SK-N-SH (cell line): ENCODE data around the gene ZNF684. TPM values are rescaled to one million over a fixed set of nuclear protein-coding genes. Genes with fewer than 3 reads are reported as not detected.
A peak's percentile ranks its signal among the peaks of the same experiment; 100 is the strongest.

Experiments
- CTCF ChIA-PET: fragments of 300-600, 350-600 bp; formaldehyde crosslinking; extraction: SDS; loops from one replicate; lab custom pipeline; 2021; lab: Yijun Ruan, JAX
- POLR2A ChIA-PET: fragments of 350-600 bp; sonication (Branson Sonifier 250); formaldehyde crosslinking; extraction: SDS; loops from one replicate; lab custom pipeline; 2020; ENCODE audit warnings: antibody characterized with exemption, inconsistent platforms; lab: Yijun Ruan, JAX
- DNase-seq: peaks from one replicate; pipeline ENCODE4 v3.0.0; 2012
- H2AFZ ChIP-seq: fragments of 200-600 bp; sonication (generic); 2 replicates; pipeline ENCODE4 v1.8.1; 2016; ENCODE audit warnings: antibody characterized with exemption, mild to moderate bottlenecking, low read depth
- H3F3A ChIP-seq: fragments of 200-600 bp; sonication (generic); replicated peaks from 2 replicates; pipeline ENCODE3; 2016; ENCODE audit warnings: antibody characterized with exemption, mild to moderate bottlenecking; ENCODE audit not compliant: insufficient read depth
- H3K27ac ChIP-seq, 2 experiments: fragments of 200-500 bp in 1 of 2; fragments of 200-600 bp in 1 of 2; sonication (Bioruptor generic) in 1 of 2; sonication (generic), shearing (Covaris generic) in 1 of 2; 2 replicates each; pipeline versions ENCODE4 v1.5.1 to v1.6.1; 2014 to 2016; ENCODE audit warnings: low read depth in 2 of 2, inconsistent platforms in 1 of 2, low read length in 1 of 2, mild to moderate bottlenecking in 1 of 2, mixed read lengths in 1 of 2
- H3K27me3 ChIP-seq: fragments of 200-600 bp; sonication (generic), shearing (Covaris generic); 2 replicates; pipeline ENCODE4 v1.6.1; 2016; ENCODE audit warnings: mixed run types; ENCODE audit not compliant: insufficient read depth
- H3K36me3 ChIP-seq, 2 experiments: fragments of 200-500 bp in 1 of 2; fragments of 200-600 bp in 1 of 2; sonication (Bioruptor generic) in 1 of 2; sonication (generic) in 1 of 2; replicated peaks in 1 of 2; 2 replicates each; pipeline versions ENCODE3 to v1.5.1; 2014 to 2016; ENCODE audit warnings: low read length in 1 of 2, mild to moderate bottlenecking in 1 of 2; ENCODE audit not compliant: insufficient read depth in 2 of 2, control insufficient read depth in 1 of 2
- H3K4me1 ChIP-seq, 2 experiments: fragments of 200-500 bp in 1 of 2; fragments of 200-600 bp in 1 of 2; sonication (Bioruptor generic) in 1 of 2; sonication (generic), shearing (Covaris generic) in 1 of 2; 2 replicates each; pipeline versions ENCODE4 v1.5.1 to v1.6.1; 2014 to 2016; ENCODE audit warnings: low read depth in 1 of 2, low read length in 1 of 2, mixed run types in 1 of 2; ENCODE audit not compliant: insufficient read depth in 2 of 2, control insufficient read depth in 1 of 2
- H3K4me2 ChIP-seq: fragments of 200-600 bp; sonication (generic), shearing (Covaris generic); 2 replicates; pipeline ENCODE4 v1.6.1; 2017; ENCODE audit warnings: mixed run types
- H3K4me3 ChIP-seq, 2 experiments: fragments of 200-500 bp in 1 of 2; fragments of 200-600 bp in 1 of 2; sonication (Bioruptor generic) in 1 of 2; sonication (generic), shearing (Covaris generic) in 1 of 2; 2 replicates each; pipeline versions ENCODE4 v1.5.1 to v1.8.1; 2014 to 2016; ENCODE audit warnings: low read depth in 2 of 2, inconsistent platforms in 1 of 2, low read length in 1 of 2, mild to moderate bottlenecking in 1 of 2, mixed read lengths in 1 of 2, moderate library complexity in 1 of 2
- H3K79me2 ChIP-seq: fragments of 200-600 bp; sonication (generic); 2 replicates; pipeline ENCODE4 v1.8.1; 2017; ENCODE audit warnings: mild to moderate bottlenecking; ENCODE audit not compliant: insufficient read depth
- H3K9ac ChIP-seq: fragments of 200-600 bp; sonication (generic); 2 replicates; pipeline ENCODE4 v1.6.1; 2017; ENCODE audit warnings: mixed run types
- H3K9me2 ChIP-seq: fragments of 200-600 bp; sonication (generic); 2 replicates; pipeline ENCODE4 v1.6.1; 2017; ENCODE audit warnings: mixed run types
- H3K9me3 ChIP-seq: fragments of 200-600 bp; sonication (generic); 2 replicates; pipeline ENCODE4 v1.6.1; 2017; ENCODE audit warnings: mixed run types, mild to moderate bottlenecking, moderate library complexity
- H4K20me1 ChIP-seq: fragments of 200-600 bp; sonication (generic); 2 replicates; pipeline ENCODE4 v1.6.1; 2017; ENCODE audit warnings: mild to moderate bottlenecking, mixed run types; ENCODE audit not compliant: insufficient read depth
- CHD2 ChIP-seq: fragments of 150-350 bp; IDR thresholded peaks from 2 replicates; pipeline ENCODE4 v1.6.1; 2018; ENCODE audit warnings: low read length; ENCODE audit not compliant: partially characterized antibody
- EZH2phosphoT487 ChIP-seq: fragments of 200-600 bp; sonication (generic); IDR thresholded peaks from 2 replicates; pipeline ENCODE4 v1.6.1; 2017; ENCODE audit warnings: low read depth, mixed run types, mild to moderate bottlenecking, antibody characterized with exemption, moderate library complexity, borderline replicate concordance
- FOSL2 ChIP-seq: IDR thresholded peaks from 2 replicates; pipeline ENCODE4 v1.4.0; 2012; ENCODE audit warnings: low read depth, mild to moderate bottlenecking, moderate library complexity, borderline replicate concordance
- FOXJ3 ChIP-seq: sonication (generic); formaldehyde crosslinking; IDR thresholded peaks from 2 replicates; pipeline ENCODE4 v1.5.1; 2020; ENCODE audit warnings: mild to moderate bottlenecking, missing genetic modification reagents
- GATA2 ChIP-seq: sonication (generic); formaldehyde crosslinking; IDR thresholded peaks from 2 replicates; pipeline ENCODE4 v1.5.0; 2020; ENCODE audit warnings: mild to moderate bottlenecking, missing genetic modification reagents
- IRF3 ChIP-seq: fragments of 150-350 bp; IDR thresholded peaks from 2 replicates; pipeline ENCODE4 v1.6.1; 2016; ENCODE audit warnings: mild to moderate bottlenecking, low read depth, low read length
- JUND ChIP-seq: IDR thresholded peaks from 2 replicates; pipeline ENCODE4 v1.4.0; 2012
- MAX ChIP-seq: IDR thresholded peaks from 2 replicates; pipeline ENCODE4 v1.4.0; 2012; ENCODE audit warnings: low read depth
- MEF2A ChIP-seq: IDR thresholded peaks from 2 replicates; pipeline ENCODE4 v1.4.0; 2012; ENCODE audit warnings: low read depth, borderline replicate concordance
- MXI1 ChIP-seq: IDR thresholded peaks from 2 replicates; pipeline ENCODE4 v1.6.1; 2012; ENCODE audit warnings: mild to moderate bottlenecking, low read depth, low read length, improper control_type of control experiment
- NFIC ChIP-seq: IDR thresholded peaks from 2 replicates; pipeline ENCODE4 v1.4.0; 2012; ENCODE audit warnings: borderline replicate concordance
- NRF1 ChIP-seq: IDR thresholded peaks from 2 replicates; pipeline ENCODE4 v1.6.1; 2012; ENCODE audit warnings: low read depth, mild to moderate bottlenecking, low read length
- PBX3 ChIP-seq: IDR thresholded peaks from 2 replicates; pipeline ENCODE4; 2012
- POLR2AphosphoS5 ChIP-seq: IDR thresholded peaks from 2 replicates; pipeline ENCODE4 v1.6.1; 2012; ENCODE audit warnings: low read depth, low read length
- RCOR1 ChIP-seq: fragments of 150-350 bp; IDR thresholded peaks from 2 replicates; pipeline ENCODE4 v1.6.1; 2017; ENCODE audit warnings: antibody characterized with exemption, low read length
- RXRA ChIP-seq: IDR thresholded peaks from 2 replicates; pipeline ENCODE4 v1.4.0; 2012; ENCODE audit warnings: low read depth, mild to moderate bottlenecking, borderline replicate concordance
- SIN3A ChIP-seq: IDR thresholded peaks from 2 replicates; pipeline ENCODE4 v1.6.1; 2012; ENCODE audit warnings: low read depth, mild to moderate bottlenecking, low read length, moderate library complexity, borderline replicate concordance
- SMC3 ChIP-seq: IDR thresholded peaks from 2 replicates; pipeline ENCODE4 v1.6.1; 2012; ENCODE audit warnings: low read depth, low read length, improper control_type of control experiment
- TCF12 ChIP-seq: IDR thresholded peaks from 2 replicates; pipeline ENCODE4 v1.4.0; 2012
- USF1 ChIP-seq: IDR thresholded peaks from 2 replicates; pipeline ENCODE4 v1.4.0; 2012; ENCODE audit warnings: low read depth, borderline replicate concordance
- ZBTB33 ChIP-seq: IDR thresholded peaks from 2 replicates; pipeline ENCODE4 v1.4.0; 2012; ENCODE audit warnings: low read depth, borderline replicate concordance
- WGBS: methylation state at CpG from one replicate; pipeline ENCODE4 v1.1.6; 2017; ENCODE audit warnings: low lambda C conversion rate; 5-methylcytosine and 5-hydroxymethylcytosine counted together
- polyA plus RNA-seq, 3 experiments: library from polyadenylated mRNA; depleted of rRNA; stranded (reverse); fragments of >200 nt; gene quantifications; 2 replicates each; pipeline ENCODE4 v1.2.3, GENCODE V29; 2012

The ZNF684 gene
- polyA plus RNA-seq, 1 of the 3 experiments (the other 2 are of a cell fraction) = 1.8 TPM

- Histone ChIP-seq H3K36me3 (no peaks in the 10 kb centered on the region), H2AFZ (no peak overlapping the region), H3K9me2 (no peaks in the 10 kb centered on the region), H3K4me3 (no peak overlapping the region), H3K4me1 (no peaks in the 10 kb centered on the region), H3F3A (peaks cover 4% of the 10 kb centered on the region), H3K79me2 (no peaks in the 10 kb centered on the region), H3K27ac (peak overlapping the region in 1 of 2 experiments; percentile 29; a peak in 2 of 4 replicates), H3K9ac (no peak overlapping the region), H3K4me2 (no peak overlapping the region; the same call in 1 of the 2 replicates), H3K27me3 (no peaks in the 10 kb centered on the region), H4K20me1 (no peaks in the 10 kb centered on the region), H3K9me3 (no peaks in the 10 kb centered on the region)
- ChIA-PET CTCF (interaction anchor here (0.7 kb wide), 1 partner anchor 369 kb away, joined by 3 read pairs; no protein-coding TSS in a partner anchor), POLR2A (no interaction called here)
- WGBS = 67% methylated on average over 6 of the region's 6 CpGs
- TF ChIP-seq SIN3A (no peak), EZH2phosphoT487 (no peak), RXRA (no peak), MXI1 (no peak), NFIC (no peak), MAX (no peak), NRF1 (no peak), SMC3 (no peak), ZBTB33 (no peak), FOXJ3 (CRISPR knock-in tag) (no peak), CHD2 (no peak), USF1 (no peak), POLR2AphosphoS5 (no peak), TCF12 (no peak)
- no peak for DNase-seq
Observed at GRCh38 chr1:40583980-40584379, 52.5 kb downstream of the ZNF684 start.

GRCh38 chr1:40588586-40588985, 57.1 kb downstream of the ZNF684 start:
- no peaks in the 10 kb centered on the region for H3K36me3 ChIP-seq
- H3K27me3 ChIP-seq = no peaks in the 10 kb centered on the region
- ChIA-PET POLR2A (no interaction called here), CTCF (interaction anchor here (0.9 kb wide), 1 partner anchor 364 kb away, joined by 3 read pairs; no protein-coding TSS in a partner anchor)
- H4K20me1 ChIP-seq = no peaks in the 10 kb centered on the region
- H3K27ac ChIP-seq = no peak overlapping the region
- H3K4me3 ChIP-seq = no peak overlapping the region
- H3K9ac ChIP-seq = no peak overlapping the region
- H3K9me2 ChIP-seq = no peaks in the 10 kb centered on the region
- H3K79me2 ChIP-seq = no peaks in the 10 kb centered on the region
- H2AFZ ChIP-seq = no peak overlapping the region
- no peaks in the 10 kb centered on the region for H3K4me1 ChIP-seq
- no peak overlapping the region for H3K4me2 ChIP-seq
- DNase-seq = no peak
- WGBS = 45% methylated on average over 2 of the region's 2 CpGs
- no peaks in the 10 kb centered on the region for H3K9me3 ChIP-seq
- H3F3A ChIP-seq = no peaks in the 10 kb centered on the region
- TF ChIP-seq RCOR1 (no peak), IRF3 (no peak), CHD2 (no peak), FOXJ3 (CRISPR knock-in tag) (no peak), JUND (no peak), MEF2A (no peak), POLR2AphosphoS5 (no peak), GATA2 (CRISPR knock-in tag) (no peak), PBX3 (no peak), FOSL2 (no peak), EZH2phosphoT487 (no peak)
